ENCODE data around the gene NT5DC2. TPM values are rescaled to one million over a fixed set of nuclear protein-coding genes. Genes with fewer than 3 reads are reported as not detected.

NT5DC2 gene
- total RNA-seq, 1 donor from 2014 or later: 189 TPM

- no peak for DNase-seq (ENCODE audit: low read depth)
- TF ChIP-seq EZH2 (IDR thresholded peaks at IDR 0.05; ENCODE audit: insufficient read depth, low read length): no peak
- FAIRE-seq: no peak
Observed at GRCh38 chr3:52521881-52522650, 11.6 kb downstream of the NT5DC2 start.

GRCh38 chr3:52521488-52521824 lies 12.2 kb downstream of the NT5DC2 start:
- H4K20me1 ChIP-seq (ENCODE audit: insufficient read depth, low read length): peaks cover 30% of the 10 kb centered on the region
- TF ChIP-seq EZH2 (IDR thresholded peaks at IDR 0.05; ENCODE audit: insufficient read depth, low read length) (no peak), CTCF (IDR thresholded peaks at IDR 0.05; ENCODE audit: insufficient read depth, low read depth, low read length) (no peak)
- peaks cover 6% of the 10 kb centered on the region for H3K4me1 Mint-ChIP-seq (ENCODE audit: low read depth, unreplicated experiment)
- H3K79me2 ChIP-seq (ENCODE audit: insufficient read depth, low read length): no peaks in the 10 kb centered on the region
- H3K4me1 ChIP-seq (ENCODE audit: insufficient read depth, low read length): no peaks in the 10 kb centered on the region
- peaks cover 17% of the 10 kb centered on the region for H3K27me3 Mint-ChIP-seq (ENCODE audit: low read depth, unreplicated experiment)
- H3K9me3 ChIP-seq (ENCODE audit: insufficient read depth, low read depth, low read length): no peaks in the 10 kb centered on the region
- no peak overlapping the region for H3K9ac ChIP-seq (ENCODE audit: low read length)
- H3K27me3 ChIP-seq (ENCODE audit: insufficient read depth, low read length): no peaks in the 10 kb centered on the region
- FAIRE-seq (no peak), DNase-seq (ENCODE audit: low read depth) (no peak)
- H3K36me3 ChIP-seq (ENCODE audit: insufficient read depth, low read length): peaks cover 8% of the 10 kb centered on the region
- H3K9me3 Mint-ChIP-seq (ENCODE audit: unreplicated experiment): no peaks in the 10 kb centered on the region
- no peak overlapping the region for H3K4me2 ChIP-seq (ENCODE audit: low read length)
- H3K36me3 Mint-ChIP-seq (ENCODE audit: low read depth, unreplicated experiment): peaks cover 12% of the 10 kb centered on the region
- H2AFZ ChIP-seq (ENCODE audit: low read depth, low read length): no peak overlapping the region
- H3K4me3 Mint-ChIP-seq (ENCODE audit: unreplicated experiment): no peak overlapping the region
- H3K27ac Mint-ChIP-seq (ENCODE audit: unreplicated experiment): no peak overlapping the region
- no peak overlapping the region for H3K27ac ChIP-seq (ENCODE audit: low read depth, low read length)
- no peak overlapping the region for H3K4me3 ChIP-seq (ENCODE audit: insufficient read depth, low read depth, low read length)

More at GRCh38 chr3:52521881-52522650, 11.6 kb downstream of the NT5DC2 start:
- H3K4me3 ChIP-seq (ENCODE audit: insufficient read depth, low read depth, low read length): no peak overlapping the region
- H3K9me3 ChIP-seq (ENCODE audit: insufficient read depth, low read depth, low read length): no peaks in the 10 kb centered on the region
- no peak overlapping the region for H3K27ac ChIP-seq (ENCODE audit: low read depth, low read length)
- no peaks in the 10 kb centered on the region for H3K79me2 ChIP-seq (ENCODE audit: insufficient read depth, low read length)
- H3K27ac Mint-ChIP-seq (ENCODE audit: unreplicated experiment): no peak overlapping the region
- peaks cover 36% of the 10 kb centered on the region for H4K20me1 ChIP-seq (ENCODE audit: insufficient read depth, low read length)
- no peaks in the 10 kb centered on the region for H3K27me3 ChIP-seq (ENCODE audit: insufficient read depth, low read length)
- H3K4me1 Mint-ChIP-seq (ENCODE audit: low read depth, unreplicated experiment): peaks cover 7% of the 10 kb centered on the region
- H3K4me2 ChIP-seq (ENCODE audit: low read length): no peak overlapping the region
- H2AFZ ChIP-seq (ENCODE audit: low read depth, low read length): no peak overlapping the region
- H3K36me3 Mint-ChIP-seq (ENCODE audit: low read depth, unreplicated experiment): peaks cover 14% of the 10 kb centered on the region
- H3K4me1 ChIP-seq (ENCODE audit: insufficient read depth, low read length): no peaks in the 10 kb centered on the region
- H3K9me3 Mint-ChIP-seq (ENCODE audit: unreplicated experiment): no peaks in the 10 kb centered on the region
- no peak overlapping the region for H3K9ac ChIP-seq (ENCODE audit: low read length)
- no peak overlapping the region for H3K4me3 Mint-ChIP-seq (ENCODE audit: unreplicated experiment)
- peaks cover 12% of the 10 kb centered on the region for H3K36me3 ChIP-seq (ENCODE audit: insufficient read depth, low read length)
- peaks cover 15% of the 10 kb centered on the region for H3K27me3 Mint-ChIP-seq (ENCODE audit: low read depth, unreplicated experiment)

GRCh38 chr3:52520716-52521487 lies 12.8 kb downstream of the NT5DC2 start:
- Histone ChIP-seq H3K79me2 (ENCODE audit: insufficient read depth, low read length) (no peaks in the 10 kb centered on the region), H3K27ac (ENCODE audit: low read depth, low read length) (no peak overlapping the region), H2AFZ (ENCODE audit: low read depth, low read length) (no peak overlapping the region), H3K4me1 (ENCODE audit: insufficient read depth, low read length) (no peaks in the 10 kb centered on the region), H3K9me3 (ENCODE audit: insufficient read depth, low read depth, low read length) (no peaks in the 10 kb centered on the region), H3K36me3 (ENCODE audit: insufficient read depth, low read length) (peaks cover 8% of the 10 kb centered on the region), H3K4me2 (ENCODE audit: low read length) (no peak overlapping the region), H3K4me3 (ENCODE audit: insufficient read depth, low read depth, low read length) (no peak overlapping the region), H4K20me1 (ENCODE audit: insufficient read depth, low read length) (peaks cover 24% of the 10 kb centered on the region), H3K27me3 (ENCODE audit: insufficient read depth, low read length) (no peaks in the 10 kb centered on the region), H3K9ac (ENCODE audit: low read length) (no peak overlapping the region)
- TF ChIP-seq EZH2 (IDR thresholded peaks at IDR 0.05; ENCODE audit: insufficient read depth, low read length): no peak
- TF ChIP-seq CTCF (IDR thresholded peaks at IDR 0.05; ENCODE audit: insufficient read depth, low read depth, low read length): no peak
- FAIRE-seq (no peak), DNase-seq (ENCODE audit: low read depth) (no peak)
- Mint-ChIP-seq H3K4me1 (ENCODE audit: low read depth, unreplicated experiment) (peaks cover 2% of the 10 kb centered on the region), H3K27me3 (ENCODE audit: low read depth, unreplicated experiment) (peaks cover 17% of the 10 kb centered on the region), H3K9me3 (ENCODE audit: unreplicated experiment) (no peaks in the 10 kb centered on the region), H3K4me3 (ENCODE audit: unreplicated experiment) (no peak overlapping the region), H3K36me3 (ENCODE audit: low read depth, unreplicated experiment) (peaks cover 11% of the 10 kb centered on the region), H3K27ac (ENCODE audit: unreplicated experiment) (no peak overlapping the region)

Measured in astrocyte (in vitro differentiated cells and primary cell).